Measurements from ENCODE around the gene DCBLD1.

- TF ChIP-seq CTCF (IDR thresholded peaks at IDR 0.05; ENCODE audit: insufficient read depth, low read length, poor library complexity, severe bottlenecking) = no peak
- TF ChIP-seq EZH2phosphoT487 (conservative IDR thresholded peaks at IDR 0.05; ENCODE audit: low read length) = no peak
Observed at GRCh38 chr6:117534974-117535373, 52.5 kb downstream of the DCBLD1 start.
